ENCODE measurements around the gene EHD4.

EHD4 gene

GRCh38 chr15:41995476-41995855, 23.1 kb upstream of the EHD4 start:
- in situ Hi-C loops (cut with MboI; ENCODE audit: low sequenced_read_pairs) = no loop called here

GRCh38 chr15:41994772-41995475, 22.6 kb upstream of the EHD4 start:
- in situ Hi-C loops (cut with MboI; ENCODE audit: low sequenced_read_pairs) = no loop called here

- in situ Hi-C loops (cut with MboI; ENCODE audit: low sequenced_read_pairs) = no loop called here
Measured at GRCh38 chr15:41994171-41994650, 21.9 kb upstream of the EHD4 start.

- in situ Hi-C loops (cut with MboI; ENCODE audit: low sequenced_read_pairs) = no loop called here
Measured at GRCh38 chr15:41993472-41994170, 21.3 kb upstream of the EHD4 start.

- in situ Hi-C loops (cut with MboI; ENCODE audit: low sequenced_read_pairs) = no loop called here
Measured at GRCh38 chr15:41992803-41993190, 20.4 kb upstream of the EHD4 start.

- in situ Hi-C loops (cut with MboI; ENCODE audit: low sequenced_read_pairs) = no loop called here
Measured at GRCh38 chr15:41992151-41992802, 19.9 kb upstream of the EHD4 start.

- in situ Hi-C loops (cut with MboI; ENCODE audit: low sequenced_read_pairs) = no loop called here
Measured at GRCh38 chr15:41990691-41991090, 18.3 kb upstream of the EHD4 start.

- in situ Hi-C loops (cut with MboI; ENCODE audit: low sequenced_read_pairs) = no loop called here
Measured at GRCh38 chr15:41990243-41990605, 17.9 kb upstream of the EHD4 start.

- in situ Hi-C loops (cut with MboI; ENCODE audit: low sequenced_read_pairs) = no loop called here
Measured at GRCh38 chr15:41989573-41990242, 17.4 kb upstream of the EHD4 start.

- in situ Hi-C loops (cut with MboI; ENCODE audit: low sequenced_read_pairs) = no loop called here
Measured at GRCh38 chr15:41988896-41989572, 16.7 kb upstream of the EHD4 start.

- in situ Hi-C loops (cut with MboI; ENCODE audit: low sequenced_read_pairs) = no loop called here
Measured at GRCh38 chr15:41987925-41988275, 15.5 kb upstream of the EHD4 start.

GRCh38 chr15:41987246-41987924, 15.0 kb upstream of the EHD4 start:
- in situ Hi-C loops (cut with MboI; ENCODE audit: low sequenced_read_pairs) = no loop called here

GRCh38 chr15:41985236-41986160, 13.1 kb upstream of the EHD4 start:
- in situ Hi-C loops (cut with MboI; ENCODE audit: low sequenced_read_pairs) = no loop called here

- in situ Hi-C loops (cut with MboI; ENCODE audit: low sequenced_read_pairs) = no loop called here
Measured at GRCh38 chr15:41984622-41985021, 12.3 kb upstream of the EHD4 start.

- in situ Hi-C loops (cut with MboI; ENCODE audit: low sequenced_read_pairs) = no loop called here
Measured at GRCh38 chr15:41983621-41984571, 11.5 kb upstream of the EHD4 start.

- in situ Hi-C loops (cut with MboI; ENCODE audit: low sequenced_read_pairs) = no loop called here
Measured at GRCh38 chr15:41983221-41983620, 10.9 kb upstream of the EHD4 start.

GRCh38 chr15:41982133-41982930, 10.0 kb upstream of the EHD4 start:
- in situ Hi-C loops (cut with MboI; ENCODE audit: low sequenced_read_pairs) = no loop called here
